Kidney capillary endothelial cell (primary cell): ENCODE measurements around the gene CDCA7.
A peak's percentile ranks its signal among the peaks of the same experiment; 100 is the strongest.
"Not testable (repeated sequence)": the region's sequence is repeated elsewhere in the genome, so short reads cannot be mapped to it uniquely, and the experiment has no call there.

Experiments
- DNase-seq: peaks from one replicate; pipeline ENCODE4 v3.0.0-alpha.2; 2018; ENCODE audit warnings: low spot score

CDCA7 gene

DNA sequence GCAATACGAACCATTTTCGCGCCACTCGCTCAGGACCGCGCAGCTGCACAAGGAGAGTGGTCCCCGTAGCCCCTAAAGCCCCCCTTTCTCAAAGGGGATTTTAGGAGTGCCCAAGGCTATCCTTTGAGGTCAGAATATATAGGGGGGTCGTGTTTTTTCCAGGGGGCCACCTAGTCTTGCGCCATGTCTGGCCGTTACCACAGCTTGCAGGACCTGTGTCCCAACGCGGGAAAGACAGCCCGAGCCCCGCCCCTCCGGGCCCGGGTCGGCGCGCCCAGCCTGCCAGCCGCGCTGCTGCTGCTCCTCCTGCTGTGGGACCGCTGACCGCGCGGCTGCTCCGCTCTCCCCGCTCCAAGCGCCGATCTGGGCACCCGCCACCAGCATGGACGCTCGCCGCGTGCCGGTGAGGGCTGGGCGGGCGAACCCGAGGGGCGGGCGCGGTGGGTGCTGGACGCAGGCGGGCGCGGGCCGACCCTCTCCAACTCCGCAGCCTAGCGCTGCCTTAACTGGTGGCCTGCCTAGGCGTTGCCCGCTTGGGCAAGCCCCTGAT, at the start of gene CDCA7:
CDCA7 (plus strand) TSS at position 291 of the 550 bp plus-strand sequence; CDS start at position 383, 92 bp downstream.
- peak; percentile 63 for DNase-seq

DNA sequence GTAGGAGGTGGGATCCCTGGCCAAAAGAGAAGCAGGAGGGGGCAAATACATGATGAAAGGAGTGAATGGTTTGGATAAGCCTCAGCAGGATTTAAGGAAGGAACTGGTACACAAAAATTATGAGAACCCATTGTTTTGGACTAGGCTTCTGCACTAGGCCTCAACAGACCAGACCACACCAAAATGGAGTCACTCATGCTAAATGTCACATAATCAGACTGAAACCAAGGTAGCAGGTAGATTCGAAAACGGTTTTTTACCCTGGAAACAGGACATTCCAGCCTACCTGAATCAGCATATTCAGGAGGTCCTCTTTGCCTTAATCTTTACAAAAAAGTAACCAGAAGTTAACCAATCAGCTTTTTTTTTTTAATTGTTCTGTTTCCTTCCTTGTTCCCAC, 49.4 kb upstream of the CDCA7 start:
- no peak for DNase-seq

DNA sequence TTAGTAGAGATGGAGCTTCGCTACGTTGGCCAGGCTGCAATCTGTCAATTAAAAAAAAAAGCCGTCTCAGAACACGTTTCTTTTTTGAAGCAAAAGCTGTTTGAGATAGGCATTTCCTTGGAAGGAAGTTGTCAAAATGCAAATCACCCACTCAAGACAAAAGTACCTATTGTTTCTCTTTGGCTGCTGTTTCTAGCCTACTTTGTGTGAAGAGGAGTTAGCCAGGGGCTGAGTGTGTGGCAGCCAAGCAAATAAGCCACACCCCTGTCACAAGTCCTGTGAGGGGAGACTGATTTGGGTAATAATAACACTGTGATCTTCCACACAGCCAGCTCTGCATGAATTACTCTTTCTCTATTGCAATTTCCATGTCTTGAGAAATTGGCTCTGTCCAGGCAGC, 47.4 kb upstream of the CDCA7 start:
- DNase-seq = peak; percentile 32

DNA sequence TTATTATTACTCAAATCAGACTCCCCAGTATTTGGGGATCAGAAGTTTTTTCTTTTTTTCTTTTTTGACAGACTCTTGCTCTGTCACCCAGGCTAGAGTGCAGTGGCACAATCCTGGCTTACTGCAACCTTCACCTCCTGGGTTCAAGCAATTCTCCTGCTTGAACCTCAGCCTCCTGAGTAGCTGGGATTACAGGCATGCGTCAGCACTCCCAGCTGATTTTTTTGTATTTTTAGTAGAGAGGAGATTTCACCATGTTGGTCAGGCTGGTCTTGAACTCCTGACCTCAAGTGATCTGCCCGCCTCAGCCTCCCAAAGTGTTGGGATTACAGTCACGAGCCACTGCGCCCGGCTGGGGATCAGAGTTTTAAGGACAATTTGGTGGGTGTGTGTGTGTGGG, 45.3 kb upstream of the CDCA7 start:
- DNase-seq = not testable (repeated sequence)

DNA sequence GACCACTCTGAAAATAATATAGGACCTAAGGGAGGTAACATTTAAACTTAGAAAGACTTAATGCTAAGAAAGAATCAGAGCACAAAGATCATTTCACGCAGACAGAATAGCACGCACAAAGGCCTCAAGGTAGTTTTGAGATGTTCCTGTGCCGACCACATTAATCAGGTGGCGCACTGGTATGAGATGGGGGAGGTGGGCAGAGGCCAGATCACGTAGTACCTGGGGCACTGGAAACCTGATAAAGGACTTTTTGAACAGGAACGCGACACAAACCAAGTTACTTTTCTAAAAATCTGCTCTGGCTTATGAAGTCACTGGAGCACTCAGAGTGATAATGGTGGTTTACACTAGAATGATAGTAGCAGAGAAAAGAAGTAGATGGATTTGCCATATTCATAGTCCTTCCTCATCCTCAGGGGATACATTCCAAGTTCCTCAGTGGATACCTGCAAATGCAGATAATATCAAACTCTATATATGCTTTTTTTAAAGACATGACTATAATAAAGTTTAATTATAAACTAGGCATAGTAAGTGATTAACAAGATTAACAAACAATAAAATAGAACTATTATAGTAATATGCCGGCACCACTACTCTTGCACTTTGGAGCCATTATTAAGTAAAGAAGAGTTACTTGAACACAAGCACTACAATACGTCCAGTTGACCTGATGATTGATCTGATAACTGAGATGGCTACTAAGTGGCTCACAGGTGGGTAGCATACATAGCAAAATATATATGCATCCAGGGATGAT, 42.6 kb upstream of the CDCA7 start:
- no peak for DNase-seq

DNA sequence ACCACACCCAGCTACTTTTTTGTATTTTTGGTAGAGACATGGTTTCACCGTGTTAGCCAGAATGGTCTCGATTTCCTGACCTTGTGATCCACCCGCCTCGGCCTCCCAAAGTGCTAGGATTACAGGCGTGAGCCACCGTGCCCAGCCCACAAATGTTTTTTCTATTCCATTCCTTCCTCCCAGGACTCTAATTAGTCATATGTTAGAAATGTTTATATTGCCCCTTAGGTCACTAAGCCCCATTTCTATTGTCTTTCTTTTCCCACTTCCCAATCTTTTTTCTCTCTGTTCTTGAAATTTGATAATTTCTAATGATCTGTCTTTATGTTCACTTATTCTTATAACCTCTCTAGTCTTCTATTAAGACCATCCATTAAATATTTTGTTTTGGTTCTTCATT, 31.3 kb upstream of the CDCA7 start:
- DNase-seq = no peak

DNA sequence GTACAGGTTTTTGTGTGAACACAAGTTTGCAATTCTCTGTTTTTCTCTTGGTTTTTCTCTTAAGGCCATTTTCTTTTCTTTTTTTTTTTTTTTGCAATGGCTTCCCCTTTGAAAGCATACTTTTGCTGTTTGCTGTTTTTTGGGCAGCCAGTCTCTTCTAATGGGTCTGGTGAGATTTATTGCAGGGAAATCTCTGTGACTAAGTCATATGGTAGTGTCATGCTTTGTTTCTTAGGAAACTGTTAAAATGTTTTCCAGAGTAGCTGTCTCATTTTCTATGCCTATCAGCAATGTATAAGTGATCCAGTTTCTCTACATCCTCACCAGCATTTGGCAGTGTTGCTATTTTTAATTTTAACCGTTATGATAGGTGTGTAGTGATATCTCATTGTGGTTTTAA, 27.9 kb upstream of the CDCA7 start:
- DNase-seq = no peak

DNA sequence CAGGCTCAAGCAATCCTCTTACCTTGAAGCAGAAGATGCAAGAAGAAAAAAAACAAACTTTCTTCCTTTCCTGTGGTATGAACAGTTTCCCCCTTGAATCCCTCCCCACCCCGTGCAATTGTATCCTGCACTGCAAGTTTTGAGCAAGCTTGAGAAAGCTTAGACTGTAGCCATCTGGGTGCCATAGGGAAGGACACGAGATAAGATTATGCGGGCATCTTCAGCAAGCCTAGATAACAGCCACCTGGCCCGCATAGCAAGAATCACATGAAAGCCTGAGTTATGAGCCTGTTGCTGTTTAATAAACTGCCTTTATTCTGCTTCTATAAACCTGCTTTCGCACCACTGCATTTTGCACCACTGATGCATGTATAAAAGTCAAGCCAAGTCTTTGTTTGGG, 27.3 kb upstream of the CDCA7 start:
- no peak for DNase-seq

DNA sequence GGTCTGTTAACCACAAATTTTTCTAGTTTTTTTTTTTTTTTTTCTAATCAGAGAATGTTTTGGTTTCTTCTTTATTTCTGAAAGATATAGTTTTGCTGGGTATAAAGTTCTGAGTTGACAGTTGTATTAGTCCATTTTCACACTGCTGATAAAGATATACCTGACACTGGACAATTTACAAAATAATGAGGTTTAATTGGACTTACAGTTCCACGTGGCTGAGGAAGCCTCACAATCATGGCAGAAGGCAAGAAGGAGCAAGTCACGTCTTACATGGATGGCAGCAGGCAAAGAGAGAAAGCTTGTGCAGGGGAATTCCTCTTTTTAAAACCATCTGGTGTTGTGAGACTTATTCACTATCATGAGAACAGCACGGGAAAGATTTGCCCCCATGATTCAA, 21.7 kb upstream of the CDCA7 start:
- DNase-seq = not testable (repeated sequence)

DNA sequence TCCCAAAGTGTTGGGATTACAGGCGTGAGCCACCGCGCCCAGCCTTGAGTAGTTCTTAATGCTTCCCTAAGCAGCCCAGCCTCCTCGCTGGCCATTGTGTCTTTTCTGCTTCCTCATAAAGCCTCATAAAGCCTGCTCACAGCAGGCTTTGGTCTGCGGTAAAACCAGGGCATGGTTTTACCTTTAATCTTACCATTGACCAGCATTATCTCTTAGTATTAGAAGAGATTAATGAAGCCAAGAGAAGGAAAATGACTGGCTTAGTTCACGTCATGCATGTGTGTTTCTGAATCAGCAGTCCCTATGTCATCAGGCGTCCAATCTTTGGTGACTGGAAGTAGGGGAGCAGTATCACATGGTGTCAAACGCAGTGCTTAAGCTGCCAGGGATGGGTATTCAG, 14.9 kb upstream of the CDCA7 start:
- no peak for DNase-seq

DNA sequence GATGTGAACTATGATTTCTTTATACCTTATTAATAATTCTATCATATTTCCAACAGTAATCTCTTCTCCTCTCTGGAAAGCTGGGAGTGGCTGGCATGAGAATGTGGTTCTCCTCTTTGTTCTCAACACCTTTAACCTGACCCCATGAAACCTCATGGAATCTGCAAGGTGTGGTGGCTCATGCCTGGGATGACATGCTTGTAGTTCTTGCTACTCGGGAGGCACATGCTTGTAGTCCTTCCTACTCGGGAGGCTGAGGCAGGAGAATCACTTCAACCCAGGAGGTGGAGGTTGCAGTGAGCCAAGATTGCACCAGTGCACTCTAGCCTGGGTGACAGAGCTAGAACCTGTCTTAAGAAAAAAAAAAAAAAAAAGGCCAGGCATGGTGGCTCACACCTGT, 10.8 kb upstream of the CDCA7 start:
- no peak for DNase-seq

DNA sequence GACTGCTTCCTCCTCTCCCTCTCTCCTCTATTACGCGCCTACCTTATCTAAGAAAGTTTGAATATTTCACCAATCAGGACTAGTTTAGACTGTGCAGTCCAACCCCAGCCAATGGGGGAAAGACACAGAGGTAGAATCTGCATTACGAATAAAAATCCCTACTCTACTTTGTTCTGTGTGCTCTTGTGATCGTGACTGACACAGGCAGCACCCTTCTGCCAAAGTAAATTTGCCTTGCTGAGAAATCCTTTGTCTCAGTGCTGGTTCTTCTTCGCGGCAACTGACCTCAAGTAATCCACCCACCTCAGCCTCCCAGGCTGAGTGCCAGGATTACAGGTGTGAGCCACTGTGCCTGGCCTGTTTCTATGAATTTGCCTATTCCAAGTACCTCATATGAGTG, 8.6 kb upstream of the CDCA7 start:
- no peak for DNase-seq

DNA sequence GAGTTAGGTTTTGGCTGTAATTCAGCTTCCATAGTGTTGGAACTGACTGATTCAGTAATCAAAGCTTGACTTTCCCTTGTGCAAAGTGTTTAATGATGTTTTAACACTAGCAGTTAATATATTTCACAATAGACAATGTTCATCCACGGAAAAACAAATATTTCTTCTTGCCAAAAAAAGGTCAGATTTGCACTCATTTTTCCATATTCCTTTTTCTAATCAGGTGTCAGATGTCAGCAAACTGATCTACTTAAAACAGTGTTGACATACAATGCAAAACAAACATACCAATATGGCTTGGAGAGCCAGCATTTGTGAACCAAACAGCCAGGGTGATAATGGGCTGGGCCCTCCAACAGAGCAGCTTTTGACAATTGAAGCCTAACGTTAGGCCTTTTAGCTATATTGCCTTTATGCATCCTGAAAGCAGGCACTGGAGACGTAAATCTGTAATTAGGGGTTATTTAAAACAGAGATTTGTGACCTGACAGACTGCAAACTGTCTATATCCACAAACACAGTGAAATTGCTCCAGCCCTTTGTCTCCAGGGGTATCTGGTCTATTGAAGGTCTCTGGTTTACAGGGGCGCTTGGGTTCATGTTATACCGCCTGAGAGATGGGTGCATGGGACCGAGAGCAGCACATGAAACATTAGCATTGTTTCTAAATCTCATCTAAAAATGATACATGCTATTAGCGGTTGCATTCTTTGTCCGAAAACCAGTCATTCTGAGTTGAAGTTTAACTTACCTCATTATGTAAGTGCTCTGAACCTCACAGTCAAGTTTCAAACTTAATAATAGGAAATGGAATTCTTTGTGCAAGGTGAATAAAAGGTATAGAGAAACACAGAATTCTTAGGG, 7.1 kb upstream of the CDCA7 start:
- DNase-seq = no peak

DNA sequence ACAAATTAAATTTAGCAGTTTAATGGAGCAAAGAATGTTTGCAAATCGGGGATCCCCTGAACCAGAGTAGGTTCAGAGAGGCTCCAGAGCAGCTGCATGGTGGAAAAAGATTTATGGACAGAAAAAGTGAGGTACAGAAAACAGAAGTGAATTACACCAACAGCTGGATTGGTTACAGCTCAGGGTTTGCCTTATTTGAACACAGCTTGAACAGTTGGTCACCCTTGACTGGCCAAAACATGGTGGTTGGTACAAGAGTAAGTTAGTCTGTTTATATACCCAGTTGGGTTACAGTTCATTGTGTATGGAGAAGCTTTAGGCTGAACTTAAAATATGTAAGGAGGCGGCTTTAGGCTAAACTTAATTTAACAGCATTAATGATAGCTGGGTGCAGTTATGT, 5.4 kb upstream of the CDCA7 start:
- no peak for DNase-seq

DNA sequence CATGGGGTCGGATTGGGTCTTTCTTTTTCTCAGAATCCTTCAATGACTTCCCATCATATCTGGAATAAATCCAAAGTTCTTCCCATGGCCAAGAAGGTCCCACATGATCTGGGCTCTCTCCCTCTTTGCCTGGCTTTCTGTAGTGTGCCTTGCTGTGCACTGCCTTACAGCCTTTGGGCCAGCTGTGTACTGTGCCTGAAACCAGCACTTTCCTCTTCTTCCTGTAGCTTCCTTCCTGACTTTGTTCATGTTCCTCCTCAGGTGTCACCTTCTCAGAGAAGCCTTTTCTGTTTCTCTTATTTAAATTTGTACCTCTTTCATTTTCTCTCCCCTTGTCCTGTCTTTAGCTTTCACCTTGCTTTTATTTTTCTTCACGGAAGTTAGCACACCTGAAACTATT, 4.3 kb upstream of the CDCA7 start:
- DNase-seq = no peak

DNA sequence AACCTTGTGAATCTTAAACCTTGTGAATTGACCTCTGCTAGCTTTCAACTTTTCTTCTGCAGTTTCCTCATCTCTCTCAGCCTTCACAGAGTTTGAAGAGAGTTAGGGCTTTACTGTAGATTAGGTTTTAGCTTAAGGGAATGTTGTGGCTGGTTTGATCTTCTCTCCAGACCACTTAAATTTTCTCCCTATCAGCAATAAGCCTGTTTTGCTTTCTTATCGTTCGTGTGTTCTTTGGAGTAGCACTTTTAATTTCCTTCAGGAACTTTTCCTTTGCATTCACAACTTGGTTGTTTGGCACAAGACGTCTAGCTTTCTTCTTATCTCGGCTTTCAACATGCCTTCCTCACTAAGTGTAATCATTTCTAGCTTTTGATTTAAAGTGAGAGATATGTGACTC, 2.8 kb upstream of the CDCA7 start:
- DNase-seq = no peak

DNA sequence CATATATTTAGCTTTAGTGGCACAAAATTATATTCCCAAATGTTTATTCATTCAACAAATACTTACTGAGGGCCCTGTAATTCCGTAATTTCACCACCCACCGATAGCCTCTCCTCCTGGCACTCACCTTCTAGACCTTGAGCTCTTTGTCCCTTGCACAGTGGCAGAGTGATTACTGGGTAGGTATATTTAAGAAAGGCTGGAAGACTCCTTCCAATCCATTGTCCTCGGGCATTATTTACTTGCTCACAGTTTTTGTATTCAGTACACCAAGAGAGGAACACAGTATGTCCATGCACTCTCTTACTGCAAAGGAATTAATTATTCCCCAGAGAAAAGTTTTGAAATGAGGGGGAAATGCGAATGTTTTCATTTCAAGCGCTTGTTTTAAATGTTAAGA, 1.1 kb upstream of the CDCA7 start:
- DNase-seq = no peak

DNA sequence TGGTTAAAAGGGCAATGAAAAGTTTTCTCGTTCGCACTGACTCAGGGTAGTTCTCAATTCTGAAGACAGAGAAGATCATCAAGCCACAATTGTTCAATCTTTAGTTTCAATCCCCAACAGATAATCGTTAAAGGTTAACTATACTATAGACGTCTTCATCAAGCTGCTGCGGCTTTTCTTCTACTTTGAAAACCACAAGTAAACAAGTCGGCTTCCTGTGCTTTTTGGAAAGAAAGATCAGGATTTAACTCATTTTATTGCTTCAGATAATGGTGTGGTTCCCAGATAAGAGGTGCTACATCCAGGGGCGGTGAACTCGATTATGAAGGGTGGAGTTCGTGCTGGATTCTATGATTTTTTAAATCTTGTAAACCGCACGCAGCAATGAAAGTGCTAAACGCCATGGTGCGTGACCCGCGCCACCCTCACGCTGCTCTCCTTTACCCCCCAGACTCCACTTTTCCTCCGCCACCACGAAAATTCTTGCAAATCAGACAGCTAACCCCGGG, 545 bp upstream of the CDCA7 start:
- DNase-seq = peak; percentile 7

DNA sequence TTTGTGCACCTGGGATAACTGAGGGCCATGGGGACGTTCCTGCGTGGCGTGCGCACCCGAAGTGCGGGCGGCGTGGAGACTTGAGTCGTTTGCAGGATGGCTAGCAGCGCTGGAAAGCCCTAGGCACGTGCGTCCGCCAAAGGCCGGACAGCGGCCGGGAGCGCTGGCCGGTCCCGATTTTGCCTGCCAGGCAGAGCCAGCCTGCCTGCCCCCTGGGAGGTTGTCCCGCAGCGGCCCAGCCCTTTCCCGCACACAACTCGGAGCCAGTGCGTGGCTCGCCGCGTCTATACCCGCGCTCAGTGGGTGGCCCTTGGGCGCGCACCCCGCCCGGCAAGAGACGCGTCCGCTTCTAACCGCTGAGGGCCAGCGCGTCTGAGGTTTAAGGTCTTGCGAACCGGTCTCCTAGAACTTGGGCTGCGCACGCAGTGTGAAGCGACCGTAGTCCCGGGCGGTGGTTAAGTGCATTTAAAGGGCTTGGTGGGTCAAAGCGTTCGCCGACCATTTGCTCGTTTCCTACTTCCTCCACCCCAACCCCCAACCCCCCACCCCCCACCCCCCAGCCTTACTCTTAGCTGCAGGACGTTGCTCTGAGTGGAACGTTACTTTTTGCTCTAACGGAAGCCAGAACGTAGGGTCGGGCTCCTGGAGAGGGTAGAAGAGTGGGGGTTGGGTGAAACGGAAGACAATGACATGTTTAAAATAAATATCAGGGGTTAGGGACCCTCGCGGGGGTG, 627 bp downstream of the CDCA7 start:
- peak; percentile 53 for DNase-seq

DNA sequence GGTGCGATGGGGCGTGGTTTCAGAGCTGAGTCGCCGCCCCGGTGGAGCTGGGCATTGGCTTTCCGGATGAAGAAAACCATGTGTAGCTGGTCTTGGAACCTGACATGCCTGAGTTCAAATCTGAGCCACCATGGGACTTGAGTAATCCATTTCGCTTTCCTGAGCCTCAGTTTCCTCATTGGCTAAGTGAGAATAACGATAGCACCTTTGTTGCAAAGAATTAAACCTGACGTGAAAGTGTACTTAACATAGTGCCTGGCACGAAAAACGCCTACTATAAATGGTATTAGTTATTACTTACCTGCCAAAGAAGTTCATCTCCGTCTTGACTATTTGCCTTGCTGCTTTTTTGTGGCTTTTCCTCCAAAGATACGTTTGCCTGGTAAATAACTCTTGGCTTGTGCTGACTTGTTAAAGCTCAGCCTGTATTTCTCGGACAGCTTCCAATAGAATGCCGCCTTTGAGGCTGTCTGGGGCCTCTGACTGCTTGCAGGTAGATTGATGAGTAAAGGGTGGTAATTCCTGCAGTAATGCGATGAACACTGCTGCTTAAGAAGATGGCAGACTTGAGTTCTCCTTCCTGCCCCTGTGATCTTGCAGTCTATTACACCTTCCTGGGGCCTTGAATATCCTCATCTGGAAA, 1.3 kb downstream of the CDCA7 start:
- no peak for DNase-seq

DNA sequence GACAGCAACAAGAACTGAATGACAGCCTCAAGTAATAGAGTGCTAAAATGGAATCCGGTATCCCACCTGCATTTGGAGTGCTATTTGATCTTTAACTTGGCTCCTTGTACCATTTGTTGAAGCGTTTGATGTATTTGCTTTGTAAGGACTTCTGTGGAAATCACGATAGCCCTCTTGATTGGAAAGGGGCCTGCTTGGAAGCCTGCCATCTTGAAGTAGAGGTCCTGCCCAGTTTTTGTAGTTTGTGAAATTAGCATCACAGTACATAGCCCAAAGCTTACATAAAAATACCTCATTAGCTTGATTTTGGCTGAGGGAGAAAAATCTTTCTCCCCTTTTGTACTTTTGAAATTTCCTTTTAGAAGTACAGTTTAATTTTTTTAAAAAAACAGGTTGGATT, 2.7 kb downstream of the CDCA7 start:
- no peak for DNase-seq

DNA sequence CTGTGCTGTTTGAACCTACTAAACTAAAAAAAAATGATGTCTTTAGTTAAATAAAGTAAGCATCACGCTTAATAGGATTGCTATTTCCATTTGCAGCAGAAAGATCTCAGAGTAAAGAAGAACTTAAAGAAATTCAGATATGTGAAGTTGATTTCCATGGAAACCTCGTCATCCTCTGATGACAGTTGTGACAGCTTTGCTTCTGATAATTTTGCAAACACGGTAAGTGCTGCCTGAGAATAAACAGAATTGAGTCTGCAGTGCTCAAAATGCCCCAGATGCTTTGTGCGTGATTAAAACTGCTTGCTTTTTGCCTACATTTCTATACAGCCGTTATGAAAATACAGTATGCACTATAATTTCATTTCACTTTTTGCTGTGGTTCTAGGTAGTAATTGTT, 3.9 kb downstream of the CDCA7 start:
- DNase-seq = no peak
